SJSA1 (cell line): ENCODE data around the gene MTNR1B. TPM values are rescaled to one million over a fixed set of nuclear protein-coding genes. Genes with fewer than 3 reads are reported as not detected.

Source experiments
- DNase-seq, 2 experiments: peaks; one replicate each; pipeline ENCODE4 v3.0.0-alpha.2; 2015 to 2020; ENCODE audit warnings: low spot score in 2 of 2, low read depth in 1 of 2
- H3K27ac ChIP-seq: fragments of 250-450 bp; sonication (Bioruptor Pico); 2 replicates; pipeline ENCODE4 v1.5.1; 2020; ENCODE audit warnings: mild to moderate bottlenecking, moderate library complexity
- H3K27me3 ChIP-seq: fragments of 250-450 bp; sonication (Bioruptor Pico); replicated peaks from 2 replicates; pipeline ENCODE4 v1.5.1; 2020; ENCODE audit warnings: mild to moderate bottlenecking, moderate library complexity
- H3K36me3 ChIP-seq: fragments of 250-450 bp; sonication (Bioruptor Pico); 2 replicates; pipeline ENCODE4 v1.5.1; 2020; ENCODE audit warnings: mild to moderate bottlenecking
- H3K4me1 ChIP-seq: fragments of 250-450 bp; sonication (Bioruptor Pico); replicated peaks from 2 replicates; pipeline ENCODE4 v1.6.1; 2021; ENCODE audit warnings: mild to moderate bottlenecking
- H3K4me3 ChIP-seq: fragments of 250-450 bp; sonication (Bioruptor Pico); 2 replicates; pipeline ENCODE4 v1.5.1; 2020; ENCODE audit warnings: mild to moderate bottlenecking
- H3K9me3 ChIP-seq: fragments of 250-450 bp; sonication (Bioruptor Pico); replicated peaks from 2 replicates; pipeline ENCODE4 v1.5.1; 2020; ENCODE audit warnings: mild to moderate bottlenecking
- total RNA-seq: library from RNA; depleted of rRNA; stranded (reverse); fragments of >200 nt; shearing (Covaris generic); gene quantifications from 2 replicates; pipeline ENCODE4 v1.2.3, GENCODE V29; 2014; rRNA removed

The MTNR1B gene
- not detected in 2 replicates for total RNA-seq

GRCh38 chr11:92969634-92970347 is at the start of gene MTNR1B:
Gene MTNR1B, plus strand, starts transcription at chr11:92969651. Its CDS starts 75 bp downstream, at chr11:92969726.
- DNase-seq: no peak
- Histone ChIP-seq H3K9me3 (no peaks in the 10 kb centered on the region), H3K27me3 (no peaks in the 10 kb centered on the region), H3K27ac (no peak within 1 kb of the TSS), H3K4me3 (no peak within 1 kb of the TSS), H3K36me3 (no peaks in the 10 kb centered on the region), H3K4me1 (no peaks in the 10 kb centered on the region)

- no peaks in the 10 kb centered on the region for H3K4me1 ChIP-seq
- H3K9me3 ChIP-seq: no peaks in the 10 kb centered on the region
- H3K4me3 ChIP-seq: no peak overlapping the region
- H3K27me3 ChIP-seq: no peaks in the 10 kb centered on the region
- no peaks in the 10 kb centered on the region for H3K36me3 ChIP-seq
- H3K27ac ChIP-seq: no peak overlapping the region
- no peak for DNase-seq
These were observed 49.1 kb upstream of the MTNR1B start for GRCh38 chr11:92920331-92920730.

GRCh38 chr11:92922731-92923130 is 46.7 kb upstream of the MTNR1B start:
- Histone ChIP-seq H3K27me3 (no peaks in the 10 kb centered on the region), H3K27ac (no peak overlapping the region), H3K4me1 (no peaks in the 10 kb centered on the region), H3K36me3 (no peaks in the 10 kb centered on the region), H3K9me3 (no peaks in the 10 kb centered on the region), H3K4me3 (no peak overlapping the region)
- DNase-seq: no peak

GRCh38 chr11:92929246-92929645 is 40.2 kb upstream of the MTNR1B start:
- Histone ChIP-seq H3K36me3 (no peaks in the 10 kb centered on the region), H3K9me3 (no peaks in the 10 kb centered on the region), H3K4me1 (no peaks in the 10 kb centered on the region), H3K27ac (no peak overlapping the region), H3K27me3 (no peaks in the 10 kb centered on the region), H3K4me3 (no peak overlapping the region)
- no peak for DNase-seq

GRCh38 chr11:92929653-92930052 is 39.8 kb upstream of the MTNR1B start:
- Histone ChIP-seq H3K36me3 (no peaks in the 10 kb centered on the region), H3K27me3 (no peaks in the 10 kb centered on the region), H3K4me1 (no peaks in the 10 kb centered on the region), H3K9me3 (no peaks in the 10 kb centered on the region), H3K4me3 (no peak overlapping the region), H3K27ac (no peak overlapping the region)
- DNase-seq: no peak

GRCh38 chr11:92931746-92932422 is 37.6 kb upstream of the MTNR1B start:
- no peak overlapping the region for H3K4me3 ChIP-seq
- H3K36me3 ChIP-seq: no peaks in the 10 kb centered on the region
- no peaks in the 10 kb centered on the region for H3K9me3 ChIP-seq
- DNase-seq: no peak
- no peak overlapping the region for H3K27ac ChIP-seq
- H3K27me3 ChIP-seq: no peaks in the 10 kb centered on the region
- H3K4me1 ChIP-seq: no peaks in the 10 kb centered on the region

GRCh38 chr11:92939305-92939704 is 30.1 kb upstream of the MTNR1B start:
- no peak overlapping the region for H3K27ac ChIP-seq
- DNase-seq: no peak
- H3K27me3 ChIP-seq: no peaks in the 10 kb centered on the region
- H3K4me1 ChIP-seq: no peaks in the 10 kb centered on the region
- no peaks in the 10 kb centered on the region for H3K36me3 ChIP-seq
- H3K4me3 ChIP-seq: no peak overlapping the region
- no peaks in the 10 kb centered on the region for H3K9me3 ChIP-seq

- DNase-seq: peak in 1 of 2 experiments; percentile 13
- H3K4me1 ChIP-seq: no peaks in the 10 kb centered on the region
- no peak overlapping the region for H3K4me3 ChIP-seq
- no peaks in the 10 kb centered on the region for H3K36me3 ChIP-seq
- no peak overlapping the region for H3K27ac ChIP-seq
- no peaks in the 10 kb centered on the region for H3K27me3 ChIP-seq
- H3K9me3 ChIP-seq: no peaks in the 10 kb centered on the region
These were observed 27.5 kb upstream of the MTNR1B start for GRCh38 chr11:92941676-92942571.

GRCh38 chr11:92946707-92947106 is 22.7 kb upstream of the MTNR1B start:
- Histone ChIP-seq H3K9me3 (no peaks in the 10 kb centered on the region), H3K36me3 (no peaks in the 10 kb centered on the region), H3K27me3 (no peaks in the 10 kb centered on the region), H3K27ac (no peak overlapping the region), H3K4me3 (no peak overlapping the region), H3K4me1 (no peaks in the 10 kb centered on the region)
- no peak for DNase-seq

- DNase-seq: no peak
- Histone ChIP-seq H3K4me1 (no peaks in the 10 kb centered on the region), H3K9me3 (no peaks in the 10 kb centered on the region), H3K27me3 (no peaks in the 10 kb centered on the region), H3K36me3 (no peaks in the 10 kb centered on the region), H3K4me3 (no peak overlapping the region), H3K27ac (no peak overlapping the region)
These were observed 21.3 kb upstream of the MTNR1B start for GRCh38 chr11:92948116-92948515.

GRCh38 chr11:92954003-92954402 is 15.4 kb upstream of the MTNR1B start:
- Histone ChIP-seq H3K9me3 (no peaks in the 10 kb centered on the region), H3K36me3 (no peaks in the 10 kb centered on the region), H3K27me3 (no peaks in the 10 kb centered on the region), H3K27ac (no peak overlapping the region), H3K4me1 (no peaks in the 10 kb centered on the region), H3K4me3 (no peak overlapping the region)
- DNase-seq: no peak

GRCh38 chr11:92955860-92956259 is 13.6 kb upstream of the MTNR1B start:
- Histone ChIP-seq H3K36me3 (no peaks in the 10 kb centered on the region), H3K27ac (no peak overlapping the region), H3K4me1 (no peaks in the 10 kb centered on the region), H3K27me3 (no peaks in the 10 kb centered on the region), H3K4me3 (no peak overlapping the region), H3K9me3 (no peaks in the 10 kb centered on the region)
- DNase-seq: no peak

GRCh38 chr11:92960886-92961285 is 8.6 kb upstream of the MTNR1B start:
- H3K9me3 ChIP-seq: no peaks in the 10 kb centered on the region
- H3K4me1 ChIP-seq: no peaks in the 10 kb centered on the region
- no peak overlapping the region for H3K27ac ChIP-seq
- no peak overlapping the region for H3K4me3 ChIP-seq
- DNase-seq: no peak
- no peaks in the 10 kb centered on the region for H3K36me3 ChIP-seq
- no peaks in the 10 kb centered on the region for H3K27me3 ChIP-seq

GRCh38 chr11:92962446-92962845 is 7.0 kb upstream of the MTNR1B start:
- no peak overlapping the region for H3K4me3 ChIP-seq
- no peak overlapping the region for H3K27ac ChIP-seq
- H3K36me3 ChIP-seq: no peaks in the 10 kb centered on the region
- no peaks in the 10 kb centered on the region for H3K4me1 ChIP-seq
- H3K27me3 ChIP-seq: no peaks in the 10 kb centered on the region
- DNase-seq: no peak
- H3K9me3 ChIP-seq: no peaks in the 10 kb centered on the region
